DMS114 treated with DMSO at 0.1 percent for 48 hours (cell line): ENCODE measurements around the gene TMEM171.

Source experiments
- DNase-seq: peaks from one replicate; lab custom pipeline; 2025; ENCODE audit not compliant: unreplicated experiment; lab: John Stamatoyannopoulos, UW

TMEM171 gene

DNA sequence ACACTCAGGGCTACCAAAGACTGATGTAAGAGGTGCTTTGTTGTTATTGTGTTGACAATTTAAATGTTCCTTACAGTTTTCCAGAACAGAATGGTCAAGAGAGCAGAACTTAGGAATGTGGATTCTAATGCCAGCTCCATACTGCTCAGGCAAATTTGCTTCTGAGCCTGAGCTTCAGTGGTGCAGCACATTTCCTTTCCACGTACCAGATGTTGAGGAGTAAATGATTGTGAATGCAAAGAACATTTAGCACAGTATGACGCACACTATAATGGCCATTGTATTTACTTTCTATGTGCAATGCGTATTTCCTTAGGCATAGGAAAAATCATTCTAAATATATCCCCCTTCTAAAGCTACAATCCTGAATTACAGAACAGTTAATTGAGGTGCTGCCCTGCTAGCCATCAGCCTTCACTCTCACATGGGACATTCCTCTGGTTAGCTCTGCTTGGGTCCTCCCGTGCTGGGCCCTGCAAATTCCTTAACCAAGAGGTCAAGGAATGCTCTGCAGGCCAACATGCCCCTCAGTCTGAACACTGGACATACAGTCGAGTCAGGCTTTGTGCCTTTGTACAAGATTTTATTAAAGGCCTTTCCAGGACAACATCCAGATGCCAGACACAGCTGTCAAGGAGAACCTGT lies 31.5 kb downstream of the TMEM171 start:
- DNase-seq: no peak

DNA sequence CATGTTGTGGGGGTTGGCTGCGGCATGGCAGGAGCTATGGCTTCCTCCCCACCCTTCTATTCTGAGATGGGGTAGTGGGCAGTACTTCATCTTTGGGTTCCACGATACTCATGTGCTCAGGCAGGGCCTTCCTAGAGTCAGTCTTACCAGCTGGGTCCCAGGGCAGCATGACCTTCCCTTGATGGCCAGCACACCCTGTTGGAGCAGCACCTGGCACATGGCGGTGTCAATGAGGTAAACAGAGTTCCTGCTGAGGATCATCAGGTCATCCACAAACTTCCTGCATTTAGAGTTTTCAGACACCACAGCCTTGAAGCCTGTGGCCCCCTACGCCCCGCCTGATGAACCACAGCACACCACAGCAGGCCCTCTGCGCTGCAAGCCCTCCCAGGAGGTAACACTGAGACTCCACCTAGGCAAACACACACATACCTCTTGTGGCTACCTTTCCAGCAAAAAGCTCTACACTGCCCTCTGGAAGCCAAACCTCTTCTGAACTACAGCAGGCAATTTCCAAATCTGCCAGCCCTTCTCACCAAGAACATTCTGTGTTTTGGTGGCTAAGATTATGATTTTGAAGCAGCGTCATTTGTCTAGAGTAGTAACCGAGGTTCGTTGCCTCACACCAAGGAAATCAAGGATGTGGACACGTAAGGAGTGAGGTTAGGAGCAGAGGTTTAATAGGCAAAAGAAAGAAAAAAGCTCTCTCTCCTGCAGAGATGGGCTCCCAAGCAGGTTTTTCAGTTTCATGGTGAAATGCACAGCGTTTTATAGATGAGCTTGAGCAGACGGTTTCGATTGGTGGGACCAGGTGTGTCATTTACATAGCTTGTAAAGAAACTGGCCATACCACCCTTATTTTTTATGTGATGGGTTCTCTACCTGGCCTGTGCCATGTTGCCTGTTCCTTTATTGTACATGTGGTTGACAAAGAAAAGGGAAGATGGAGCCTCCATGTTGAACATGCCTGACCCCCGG lies 32.3 kb downstream of the TMEM171 start:
- DNase-seq: no peak

DNA sequence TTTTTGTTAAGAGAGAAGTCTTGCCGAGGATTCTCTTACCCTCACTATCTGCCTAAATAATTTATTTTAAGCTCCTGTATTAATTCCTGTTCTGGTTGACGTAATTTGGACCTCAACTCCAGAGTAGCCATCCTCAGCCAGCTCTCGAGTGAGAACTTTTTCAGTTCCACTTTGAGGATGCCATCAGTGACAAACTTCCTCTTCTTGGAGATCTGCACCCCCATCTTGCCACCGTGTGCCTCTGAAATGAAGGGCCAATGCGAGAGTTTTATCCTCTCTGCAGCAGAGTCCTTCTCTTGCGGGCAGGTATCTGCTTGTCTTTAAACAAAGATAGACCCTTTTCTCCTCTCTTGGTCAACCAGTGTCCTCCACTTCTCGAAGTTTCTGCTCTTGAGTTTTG lies 33.1 kb downstream of the TMEM171 start:
- no peak for DNase-seq

GRCh38 chr5:73154208-73155006 lies 34.0 kb downstream of the TMEM171 start:
- no peak for DNase-seq

DNA sequence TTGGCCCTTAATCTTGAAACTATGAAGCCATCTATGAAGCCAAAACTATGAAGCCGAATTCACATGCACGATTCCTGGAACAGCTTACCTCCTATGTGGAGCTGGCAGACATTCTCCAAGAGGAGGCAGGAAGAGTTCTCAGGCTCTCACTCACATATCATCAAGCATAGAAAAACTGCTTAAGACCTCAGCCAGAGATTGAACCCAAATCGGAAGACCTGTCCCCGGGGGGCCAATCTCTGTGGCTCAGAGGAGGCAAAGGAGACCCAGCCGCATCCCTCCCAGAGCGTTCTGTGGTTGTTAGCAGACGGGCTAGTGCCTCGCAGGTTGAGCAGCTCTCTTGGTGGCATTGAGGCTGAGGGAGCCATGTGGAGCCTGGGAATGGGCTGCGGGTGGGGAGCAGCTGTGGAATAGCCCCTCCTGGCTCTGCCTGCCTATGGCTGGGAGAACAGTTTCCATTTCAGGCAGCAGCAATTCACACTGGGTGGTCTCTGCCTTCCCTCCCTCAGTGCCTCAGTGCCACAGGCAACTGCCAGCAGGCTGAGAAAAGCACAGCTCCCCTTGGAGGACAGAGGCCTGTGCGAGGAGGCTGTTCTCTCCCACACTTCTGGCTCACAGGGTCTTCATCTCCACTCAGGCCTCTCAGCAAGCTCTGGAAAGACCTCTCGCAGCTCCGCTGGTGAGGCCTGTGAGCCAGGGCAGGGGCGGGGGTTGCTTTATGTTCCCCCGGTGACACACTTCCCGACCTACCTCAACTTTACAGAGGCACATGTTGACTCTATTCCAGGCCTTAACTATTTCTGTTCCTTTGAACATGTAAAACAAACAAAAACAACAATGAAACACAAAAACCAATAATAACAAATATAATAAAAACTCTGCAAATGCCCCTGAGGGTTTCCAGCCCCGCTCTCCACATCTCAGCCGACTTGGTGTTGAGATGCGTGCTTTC lies 35.2 kb downstream of the TMEM171 start:
- no peak for DNase-seq

DNA sequence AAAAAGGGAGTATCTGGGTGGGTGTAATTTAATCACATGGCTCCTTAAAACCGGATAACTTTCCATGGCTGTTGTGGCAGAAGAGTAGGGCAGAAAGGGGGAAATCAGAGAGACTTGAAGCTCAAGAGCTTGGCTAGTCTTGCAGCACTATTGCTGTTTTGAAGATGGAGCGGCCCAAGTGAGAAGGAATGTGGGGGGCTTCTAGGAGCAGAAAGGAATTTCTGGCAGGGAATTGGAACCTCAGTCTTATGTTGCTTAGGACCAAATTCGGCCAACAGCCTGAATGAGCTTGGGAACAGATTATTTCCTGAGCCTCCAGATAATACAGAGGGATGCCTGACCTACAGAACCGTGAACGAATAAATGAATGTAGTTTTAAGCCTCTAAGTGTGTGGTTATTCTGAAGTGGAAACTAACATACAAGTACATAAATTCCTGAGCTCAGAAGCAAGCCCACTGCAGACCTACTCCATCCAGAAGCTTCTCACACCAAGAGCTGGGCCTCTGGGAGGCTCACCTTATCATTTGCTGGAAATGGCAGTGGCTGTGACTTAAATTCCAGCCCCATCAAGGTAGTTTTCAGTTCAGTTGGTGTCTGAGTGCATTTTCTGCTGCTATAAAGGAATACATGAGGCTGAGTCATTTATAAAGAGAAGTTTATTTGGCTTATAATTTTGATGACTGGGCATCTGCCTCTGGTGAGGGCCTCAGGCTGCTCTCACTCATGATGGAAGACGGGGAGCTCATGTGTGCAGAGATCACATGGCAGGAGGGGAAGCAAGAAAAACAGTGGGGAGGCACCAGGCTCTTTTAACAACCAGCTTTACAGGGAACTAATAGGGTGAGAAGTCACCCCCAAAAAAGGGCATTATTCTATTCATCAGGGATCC lies 37.3 kb downstream of the TMEM171 start:
- DNase-seq: no peak

DNA sequence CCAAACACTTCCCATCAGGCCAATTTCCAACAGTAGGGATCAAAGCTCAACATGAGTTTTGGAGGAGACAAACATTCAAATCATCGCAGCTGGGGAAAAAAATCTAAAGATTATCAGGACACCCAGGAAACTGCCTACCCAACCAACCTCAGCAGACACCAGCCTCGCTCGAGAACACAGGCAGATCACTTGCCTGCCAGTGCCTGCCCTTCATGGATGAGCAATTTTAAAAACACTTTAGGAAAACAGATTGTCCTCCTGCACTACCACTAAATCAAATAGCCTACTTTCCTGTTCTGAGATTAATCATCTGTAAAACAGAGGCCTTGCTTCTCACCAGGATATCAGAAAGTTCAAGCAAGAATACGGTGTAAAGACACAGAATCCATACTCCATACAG lies 37.9 kb downstream of the TMEM171 start:
- no peak for DNase-seq

DNA sequence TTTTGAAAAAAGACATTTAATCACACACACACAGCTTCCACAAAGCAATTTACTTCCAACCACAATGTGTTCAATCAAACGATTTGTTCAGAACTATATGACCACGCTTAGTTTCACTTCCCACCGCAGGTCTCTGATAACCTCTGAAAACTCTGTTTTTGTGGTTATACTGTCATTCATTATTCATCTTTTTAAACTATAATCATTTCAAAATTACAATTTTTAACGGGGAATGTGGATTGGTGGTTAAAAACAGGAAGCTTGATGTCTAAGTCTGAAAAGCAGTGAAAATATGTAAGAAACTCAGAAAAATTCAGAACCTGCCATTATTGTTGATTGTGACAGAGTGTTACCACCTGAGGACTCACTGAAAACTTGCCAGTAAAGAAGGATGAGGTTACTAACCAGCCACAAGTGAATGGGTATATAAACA lies 39.9 kb downstream of the TMEM171 start:
- DNase-seq: no peak

- DNase-seq: no peak
These were observed 50.1 kb downstream of the TMEM171 start for GRCh38 chr5:73170522-73170921.

DNA sequence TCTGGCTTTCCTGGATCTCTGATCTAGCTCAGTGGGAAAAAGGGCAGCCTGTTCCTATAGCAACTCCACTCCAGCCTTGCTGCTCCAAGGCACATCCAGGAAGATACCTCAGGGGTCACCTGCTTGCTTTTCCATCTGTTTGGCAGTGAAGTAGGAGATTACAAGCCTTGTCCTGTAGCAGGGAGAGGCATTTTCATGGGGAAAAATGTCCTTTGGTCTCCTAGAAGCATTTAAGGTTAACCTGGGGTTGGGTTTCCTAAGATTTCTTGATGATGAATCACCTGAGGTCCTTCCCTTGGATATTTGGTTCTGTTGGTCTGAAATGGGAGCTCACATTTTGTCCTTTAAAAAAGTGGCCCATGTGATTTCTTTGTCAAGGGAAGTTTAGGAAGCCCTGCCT lies 51.1 kb downstream of the TMEM171 start:
- DNase-seq: no peak

DNA sequence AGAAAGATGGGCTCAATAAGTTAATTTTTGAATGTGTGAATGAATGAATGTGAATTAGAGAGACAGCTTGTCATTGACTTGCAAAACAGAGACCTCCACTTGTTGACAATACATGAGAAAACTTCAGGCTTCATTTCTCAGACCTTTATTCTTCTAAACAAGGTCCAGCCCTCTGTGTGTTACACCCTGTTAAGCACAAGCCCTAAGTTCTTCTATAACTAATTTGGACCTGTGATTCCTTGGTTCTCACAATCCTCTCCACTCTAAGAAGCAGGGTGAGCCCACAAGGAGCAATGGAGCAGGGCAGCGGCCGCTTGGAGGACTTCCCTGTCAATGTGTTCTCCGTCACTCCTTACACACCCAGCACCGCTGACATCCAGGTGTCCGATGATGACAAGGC lies 52.6 kb downstream of the TMEM171 start, which contains the start of gene TMEM174:
Gene TMEM174 (plus strand): TSS at position 243 of the 400 bp plus-strand sequence. CDS start 51 bp downstream, at position 294.
- DNase-seq: no peak

DNA sequence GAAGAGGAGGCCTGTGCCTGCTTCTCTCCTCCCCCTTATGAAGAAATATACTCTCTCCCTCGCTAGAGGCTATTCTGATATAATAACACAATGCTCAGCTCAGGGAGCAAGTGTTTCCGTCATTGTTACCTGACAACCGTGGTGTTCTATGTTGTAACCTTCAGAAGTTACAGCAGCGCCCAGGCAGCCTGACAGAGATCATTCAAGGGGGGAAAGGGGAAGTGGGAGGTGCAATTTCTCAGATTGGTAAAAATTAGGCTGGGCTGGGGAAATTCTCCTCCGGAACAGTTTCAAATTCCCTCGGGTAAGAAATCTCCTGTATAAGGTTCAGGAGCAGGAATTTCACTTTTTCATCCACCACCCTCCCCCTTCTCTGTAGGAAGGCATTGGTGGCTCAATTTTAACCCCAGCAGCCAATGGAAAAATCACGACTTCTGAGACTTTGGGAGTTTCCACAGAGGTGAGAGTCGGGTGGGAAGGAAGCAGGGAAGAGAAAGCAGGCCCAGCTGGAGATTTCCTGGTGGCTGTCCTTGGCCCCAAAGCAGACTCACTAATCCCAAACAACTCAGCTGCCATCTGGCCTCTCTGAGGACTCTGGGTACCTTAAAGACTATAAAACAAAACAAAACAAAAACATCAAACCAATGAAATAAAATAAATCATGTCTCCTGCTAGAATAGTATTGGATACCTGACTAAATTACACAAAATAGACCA lies 53.9 kb downstream of the TMEM171 start:
- DNase-seq: no peak

DNA sequence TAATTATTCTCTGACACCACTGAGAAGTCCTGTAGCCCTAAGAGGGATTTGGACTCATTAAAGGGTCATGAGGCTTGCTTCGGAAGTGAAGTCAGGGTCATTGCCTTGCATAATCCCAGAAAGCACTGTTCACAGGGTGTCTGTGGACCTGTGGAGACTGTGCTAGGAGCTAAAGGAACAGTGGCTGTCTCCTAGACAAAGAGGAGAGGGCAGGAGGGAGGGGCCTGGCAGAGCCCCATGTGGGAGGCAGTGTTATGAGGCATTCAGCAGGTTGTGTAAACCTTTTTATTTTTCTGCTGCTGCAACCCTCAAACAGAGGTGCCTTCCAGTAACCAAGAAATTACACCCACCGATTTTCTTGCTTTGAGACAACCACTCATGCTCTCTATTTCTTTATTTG lies 55.9 kb downstream of the TMEM171 start:
- DNase-seq: no peak

GRCh38 chr5:73178265-73178664 lies 57.9 kb downstream of the TMEM171 start:
- DNase-seq: no peak

- DNase-seq: no peak
These were observed 59.4 kb downstream of the TMEM171 start for GRCh38 chr5:73179730-73180129.

- DNase-seq: no peak
These were observed 60.2 kb downstream of the TMEM171 start for GRCh38 chr5:73180566-73180965.
